ENCODE measurements around the gene ZFAND3. TPM values are rescaled to one million over a fixed set of nuclear protein-coding genes. Genes with fewer than 3 reads are reported as not detected.
"Not testable (repeated sequence)": the region's sequence is repeated elsewhere in the genome, so short reads cannot be mapped to it uniquely, and the experiment has no call there.

ZFAND3 gene
- total and polyA plus RNA-seq, 2 donors (not counting 1 experiment from before 2014, with no cell fraction given) = 21.5 to 40.8 TPM

GRCh38 chr6:38117281-38117680 lies 297.8 kb downstream of the ZFAND3 start:
- peak in 1 of 2 donors; percentile 58 for DNase-seq (ENCODE audit: low read depth in 2 of 2)
- Histone ChIP-seq H3K27ac (ENCODE audit: insufficient read depth, low read length) (no peak overlapping the region), H3K79me2 (ENCODE audit: control insufficient read depth, insufficient read depth, low read length) (no peaks in the 10 kb centered on the region), H3K9ac (ENCODE audit: insufficient read depth, low read length) (no peak overlapping the region), H3K4me2 (ENCODE audit: extremely low read depth, insufficient read depth, low read length) (no peak overlapping the region), H3K4me3 (replicated peaks in 1 of 4; ENCODE audit: control extremely low read depth in 1 of 4, insufficient read depth in 1 of 4, low read depth in 3 of 4, low read length in 4 of 4) (no peak overlapping the region), H3K27me3 (ENCODE audit: control insufficient read depth, insufficient read depth, low read length) (no peaks in the 10 kb centered on the region), H4K20me1 (ENCODE audit: control insufficient read depth, extremely low read depth, insufficient read depth, low read length) (no peaks in the 10 kb centered on the region), H3K36me3 (ENCODE audit: control insufficient read depth, insufficient read depth, low read length) (peaks cover 3% of the 10 kb centered on the region), H2AFZ (ENCODE audit: low read length) (no peak overlapping the region), H3K4me1 (ENCODE audit: control insufficient read depth, extremely low read depth, insufficient read depth, low read length) (no peaks in the 10 kb centered on the region), H3K9me3 (ENCODE audit: control insufficient read depth, insufficient read depth, low read depth, low read length) (no peaks in the 10 kb centered on the region)
- TF ChIP-seq EZH2 (IDR thresholded peaks at IDR 0.05; ENCODE audit: low read length, missing control alignments) (no peak), CTCF (conservative IDR thresholded peaks at IDR 0.05 in 1 of 2, IDR thresholded peaks at IDR 0.05 in 1 of 2; ENCODE audit: low read depth in 1 of 2, low read length in 2 of 2) (no peak)

- peaks cover 4% of the 10 kb centered on the region for H3K36me3 ChIP-seq (ENCODE audit: control insufficient read depth, insufficient read depth, low read length)
- H4K20me1 ChIP-seq (ENCODE audit: control insufficient read depth, extremely low read depth, insufficient read depth, low read length) = no peaks in the 10 kb centered on the region
- H3K4me1 ChIP-seq (ENCODE audit: control insufficient read depth, extremely low read depth, insufficient read depth, low read length) = no peaks in the 10 kb centered on the region
- peak in 1 of 2 donors; percentile 21 for DNase-seq (ENCODE audit: low read depth in 2 of 2)
- no peak overlapping the region for H2AFZ ChIP-seq (ENCODE audit: low read length)
- no peaks in the 10 kb centered on the region for H3K27me3 ChIP-seq (ENCODE audit: control insufficient read depth, insufficient read depth, low read length)
- no peak overlapping the region for H3K27ac ChIP-seq (ENCODE audit: insufficient read depth, low read length)
- TF ChIP-seq EZH2 (IDR thresholded peaks at IDR 0.05; ENCODE audit: low read length, missing control alignments) (no peak), CTCF (conservative IDR thresholded peaks at IDR 0.05 in 1 of 2, IDR thresholded peaks at IDR 0.05 in 1 of 2; ENCODE audit: low read depth in 1 of 2, low read length in 2 of 2) (no peak)
- no peak overlapping the region for H3K4me3 ChIP-seq (replicated peaks in 1 of 4; ENCODE audit: control extremely low read depth in 1 of 4, insufficient read depth in 1 of 4, low read depth in 3 of 4, low read length in 4 of 4)
- H3K9me3 ChIP-seq (ENCODE audit: control insufficient read depth, insufficient read depth, low read depth, low read length) = no peaks in the 10 kb centered on the region
- no peak overlapping the region for H3K4me2 ChIP-seq (ENCODE audit: extremely low read depth, insufficient read depth, low read length)
- H3K79me2 ChIP-seq (ENCODE audit: control insufficient read depth, insufficient read depth, low read length) = no peaks in the 10 kb centered on the region
- H3K9ac ChIP-seq (ENCODE audit: insufficient read depth, low read length) = no peak overlapping the region
Observed at GRCh38 chr6:38118791-38119365, 299.4 kb downstream of the ZFAND3 start.

- Histone ChIP-seq H3K27ac (ENCODE audit: insufficient read depth, low read length) (no peak overlapping the region), H3K36me3 (ENCODE audit: control insufficient read depth, insufficient read depth, low read length) (peaks cover 4% of the 10 kb centered on the region), H3K4me3 (replicated peaks in 1 of 4; ENCODE audit: control extremely low read depth in 1 of 4, insufficient read depth in 1 of 4, low read depth in 3 of 4, low read length in 4 of 4) (no peak overlapping the region), H3K79me2 (ENCODE audit: control insufficient read depth, insufficient read depth, low read length) (no peaks in the 10 kb centered on the region), H3K4me1 (ENCODE audit: control insufficient read depth, extremely low read depth, insufficient read depth, low read length) (no peaks in the 10 kb centered on the region), H3K27me3 (ENCODE audit: control insufficient read depth, insufficient read depth, low read length) (no peaks in the 10 kb centered on the region), H4K20me1 (ENCODE audit: control insufficient read depth, extremely low read depth, insufficient read depth, low read length) (no peaks in the 10 kb centered on the region), H3K4me2 (ENCODE audit: extremely low read depth, insufficient read depth, low read length) (no peak overlapping the region), H3K9ac (ENCODE audit: insufficient read depth, low read length) (no peak overlapping the region), H3K9me3 (ENCODE audit: control insufficient read depth, insufficient read depth, low read depth, low read length) (no peaks in the 10 kb centered on the region), H2AFZ (ENCODE audit: low read length) (no peak overlapping the region)
- no peak for DNase-seq (ENCODE audit: low read depth in 2 of 2)
- TF ChIP-seq CTCF (conservative IDR thresholded peaks at IDR 0.05 in 1 of 2, IDR thresholded peaks at IDR 0.05 in 1 of 2; ENCODE audit: low read depth in 1 of 2, low read length in 2 of 2) (no peak), EZH2 (IDR thresholded peaks at IDR 0.05; ENCODE audit: low read length, missing control alignments) (no peak)
Observed at GRCh38 chr6:38119516-38119915, 300.0 kb downstream of the ZFAND3 start.

GRCh38 chr6:38124224-38124926 lies 304.8 kb downstream of the ZFAND3 start:
- not testable (repeated sequence) for DNase-seq (ENCODE audit: low read depth in 2 of 2); H3K27ac ChIP-seq (ENCODE audit: insufficient read depth, low read length); H3K79me2 ChIP-seq (ENCODE audit: control insufficient read depth, insufficient read depth, low read length); H3K4me1 ChIP-seq (ENCODE audit: control insufficient read depth, extremely low read depth, insufficient read depth, low read length); H3K36me3 ChIP-seq (ENCODE audit: control insufficient read depth, insufficient read depth, low read length); H3K4me2 ChIP-seq (ENCODE audit: extremely low read depth, insufficient read depth, low read length); H4K20me1 ChIP-seq (ENCODE audit: control insufficient read depth, extremely low read depth, insufficient read depth, low read length); H3K4me3 ChIP-seq (replicated peaks in 1 of 4; ENCODE audit: control extremely low read depth in 1 of 4, insufficient read depth in 1 of 4, low read depth in 3 of 4, low read length in 4 of 4); H2AFZ ChIP-seq (ENCODE audit: low read length); H3K9me3 ChIP-seq (ENCODE audit: control insufficient read depth, insufficient read depth, low read depth, low read length); H3K9ac ChIP-seq (ENCODE audit: insufficient read depth, low read length); H3K27me3 ChIP-seq (ENCODE audit: control insufficient read depth, insufficient read depth, low read length)

Measured in fibroblast of lung (primary cell).